H1 (cell line): ENCODE measurements around the gene SLC13A3. TPM values are rescaled to one million over a fixed set of nuclear protein-coding genes. Genes with fewer than 3 reads are reported as not detected.

Experiments used
- ATF3 ChIP-seq: IDR thresholded peaks from 2 replicates; pipeline ENCODE4 v1.6.1; 2011; ENCODE audit warnings: low read depth, mild to moderate bottlenecking, low read length; ENCODE audit not compliant: insufficient read depth
- polyA plus RNA-seq, 7 experiments: library from polyadenylated mRNA; depleted of rRNA in 3 of 7; stranded (reverse) in 5 of 7; unstranded in 2 of 7; fragments of >200 nt in 5 of 7; fragments of 200-250 nt in 2 of 7; gene quantifications; 1 replicate in 5 of 7; 2 replicates in 1 of 7; 4 replicates in 1 of 7; pipeline versions ENCODE4 v1.2.1 to v1.2.3, GENCODE V29; 2011 to 2013; ENCODE audit warnings: missing spikeins in 2 of 7, mixed read lengths in 2 of 7
- total RNA-seq: library from RNA; stranded (reverse); fragmentation: NEBNext Ultra II Directional; extraction: Animal tissue kit (Norgen Biotek cat#: 25700); gene quantifications from 2 replicates; pipeline ENCODE4 v1.2.1, GENCODE V29; 2021

SLC13A3 gene
- total and polyA plus RNA-seq, 2 of the 8 experiments (the other 6 are each of a cell fraction or from before 2014, with no cell fraction given) = 9.4 to 12.6 TPM

- TF ChIP-seq ATF3 = no peak
These were observed 80.3 kb downstream of the SLC13A3 start (continued) for GRCh38 chr20:46570956-46571355.
